ENCODE results near the gene KIAA0586. TPM values are rescaled to one million over a fixed set of nuclear protein-coding genes. Genes with fewer than 3 reads are reported as not detected.

KIAA0586 gene
- total and polyA plus RNA-seq, 9 of the 15 experiments (the other 6 are each of a cell fraction or from before 2014, with no cell fraction given) = 11.2 to 30.9 (median 22.6) TPM

- no peaks in the 10 kb centered on the region for H3K4me1 ChIP-seq (replicated peaks in 1 of 2; ENCODE audit: control insufficient read depth in 2 of 2, insufficient read depth in 2 of 2, low read length in 2 of 2)
- FAIRE-seq (no peak), DNase-seq (ENCODE audit: extremely low read depth in 1 of 4, low spot score in 3 of 4) (no peak), ATAC-seq (no peak)
- H3K4me2 ChIP-seq (ENCODE audit: insufficient read depth, low read length) = no peak overlapping the region
- intact Hi-C loops (cut with micrococcal nuclease) = no loop called here
- no peaks in the 10 kb centered on the region for H3K9me1 ChIP-seq (ENCODE audit: control insufficient read depth, insufficient read depth, low read length)
- H2AFZ ChIP-seq (ENCODE audit: low read depth, low read length) = no peak overlapping the region
- no peaks in the 10 kb centered on the region for H3K9me3 ChIP-seq (replicated peaks; ENCODE audit: control insufficient read depth, insufficient read depth, low read depth, low read length)
- under 1% methylated on average over 11 of the region's 11 CpGs for WGBS (ENCODE audit: insufficient coverage, low coverage, missing lambda C conversion rate)
- ChIA-PET POLR2A (no interaction called here), CTCF (ENCODE audit: low intra/inter-chr PET ratio) (no interaction called here)
- no peaks in the 10 kb centered on the region for H3K79me2 ChIP-seq (ENCODE audit: control insufficient read depth, insufficient read depth, low read length)
- BruUV-seq (replicated peaks) = no TSS peak
- in situ Hi-C loops (cut with MboI) = no loop called here
- H3K4me3 ChIP-seq = no peak overlapping the region
- H4K20me1 ChIP-seq (replicated peaks; ENCODE audit: control insufficient read depth, insufficient read depth, low read length) = no peaks in the 10 kb centered on the region
- no peak overlapping the region for H3K27ac ChIP-seq (ENCODE audit: extremely low read depth, low read depth, low read length)
- H3K9ac ChIP-seq (ENCODE audit: insufficient read depth in 1 of 2, low read depth in 2 of 2, low read length in 2 of 2) = no peak overlapping the region
- no peaks in the 10 kb centered on the region for H3K27me3 ChIP-seq (ENCODE audit: control insufficient read depth in 2 of 2, insufficient read depth in 2 of 2, low read length in 2 of 2)
- no peaks in the 10 kb centered on the region for H3K36me3 ChIP-seq (ENCODE audit: control insufficient read depth, insufficient read depth, low read length)
- no peak for TF ChIP-seq TCFL5 (CRISPR knock-in tag; conservative IDR thresholded peaks at IDR 0.05)
- no peak for TF ChIP-seq U2AF2 (optimal IDR thresholded peaks at IDR 0.05; ENCODE audit: low read depth, low read length)
- no peak for TF ChIP-seq DIDO1 (tag; IDR thresholded peaks at IDR 0.05; ENCODE audit: low read depth)
- TF ChIP-seq RREB1 (CRISPR knock-in tag; IDR thresholded peaks at IDR 0.05) = no peak
- TF ChIP-seq RAD51 (IDR thresholded peaks at IDR 0.05; ENCODE audit: borderline replicate concordance, low read depth) = no peak
- TF ChIP-seq RBM17 (IDR thresholded peaks at IDR 0.05; ENCODE audit: borderline replicate concordance, low read depth, low read length) = no peak
- TF ChIP-seq ZNF717 (CRISPR knock-in tag; IDR thresholded peaks at IDR 0.05) = no peak
- TF ChIP-seq ZNF639 (CRISPR knock-in tag; conservative IDR thresholded peaks at IDR 0.05 in 1 of 2, IDR thresholded peaks at IDR 0.05 in 1 of 2) = no peak
- TF ChIP-seq ZHX1 (conservative IDR thresholded peaks at IDR 0.05; ENCODE audit: low read length) = no peak
- TF ChIP-seq ZFP30 (CRISPR knock-in tag; IDR thresholded peaks at IDR 0.05; ENCODE audit: borderline replicate concordance) = no peak
- TF ChIP-seq YBX1 (IDR thresholded peaks at IDR 0.05) = no peak
Measured at GRCh38 chr14:58598804-58599525, 171.4 kb downstream of the KIAA0586 start.
